H9 (cell line): ENCODE results near the gene FERMT2. TPM values are rescaled to one million over a fixed set of nuclear protein-coding genes. Genes with fewer than 3 reads are reported as not detected.

Experiments used
- DNase-seq: peaks from one replicate; pipeline ENCODE4 v3.0.0-alpha.2; 2017
- H2AFZ ChIP-seq: one replicate; pipeline ENCODE4 v1.6.1; 2013; ENCODE audit warnings: mild to moderate bottlenecking, low read length, control low read depth, moderate library complexity
- H2AK5ac ChIP-seq: 2 replicates; pipeline ENCODE4 v1.6.1; 2013; ENCODE audit warnings: low read length, control low read depth, mixed read lengths; ENCODE audit not compliant: insufficient read length
- H2BK120ac ChIP-seq: one replicate; pipeline ENCODE4 v1.6.1; 2013; ENCODE audit warnings: low read depth, mild to moderate bottlenecking, low read length, control low read depth, inconsistent platforms; ENCODE audit not compliant: poor library complexity, severe bottlenecking
- H2BK12ac ChIP-seq: 2 replicates; pipeline ENCODE4 v1.6.1; 2013; ENCODE audit warnings: low read length, control low read depth, mixed read lengths, low read depth; ENCODE audit not compliant: insufficient read length
- H2BK15ac ChIP-seq: 2 replicates; pipeline ENCODE4 v1.6.1; 2013; ENCODE audit warnings: low read depth, low read length, control low read depth
- H2BK20ac ChIP-seq: one replicate; pipeline ENCODE4 v1.6.1; 2013; ENCODE audit warnings: low read depth, mild to moderate bottlenecking, low read length, control low read depth, inconsistent platforms; ENCODE audit not compliant: poor library complexity, severe bottlenecking
- H2BK5ac ChIP-seq: 2 replicates; pipeline ENCODE4 v1.6.1; 2013; ENCODE audit warnings: low read length, control low read depth, mixed read lengths; ENCODE audit not compliant: insufficient read length
- H3K14ac ChIP-seq: 2 replicates; pipeline ENCODE4 v1.6.1; 2013; ENCODE audit warnings: low read length, control low read depth; ENCODE audit not compliant: insufficient read depth
- H3K18ac ChIP-seq: 2 replicates; pipeline ENCODE4 v1.6.1; 2013; ENCODE audit warnings: low read depth, mild to moderate bottlenecking, mixed read lengths, low read length, control low read depth; ENCODE audit not compliant: insufficient read length
- H3K23ac ChIP-seq: 2 replicates; pipeline ENCODE4 v1.6.1; 2013; ENCODE audit warnings: low read length, control low read depth, mixed read lengths, low read depth; ENCODE audit not compliant: insufficient read length
- H3K23me2 ChIP-seq: 2 replicates; pipeline ENCODE4 v1.6.1; 2013; ENCODE audit warnings: low read depth, mild to moderate bottlenecking, mixed read lengths, low read length, control low read depth; ENCODE audit not compliant: insufficient read length, poor library complexity, severe bottlenecking
- H3K27ac ChIP-seq: 2 replicates; pipeline ENCODE4 v1.5.1; 2013; ENCODE audit warnings: low read length, control low read depth, mixed read lengths, low read depth; ENCODE audit not compliant: insufficient read length
- H3K27me3 ChIP-seq: 2 replicates; pipeline ENCODE4 v1.6.1; 2013; ENCODE audit warnings: low read length, control low read depth, inconsistent platforms; ENCODE audit not compliant: insufficient read depth
- H3K4ac ChIP-seq: 2 replicates; pipeline ENCODE4 v1.6.1; 2013; ENCODE audit warnings: low read depth, mild to moderate bottlenecking, control low read depth, inconsistent platforms, low read length, moderate library complexity
- H3K4me1 ChIP-seq: 2 replicates; pipeline ENCODE4 v1.6.1; 2013; ENCODE audit warnings: low read length, control low read depth, inconsistent platforms; ENCODE audit not compliant: insufficient read depth
- H3K4me2 ChIP-seq: 2 replicates; pipeline ENCODE4 v1.6.1; 2013; ENCODE audit warnings: low read length, control low read depth, mixed read lengths; ENCODE audit not compliant: insufficient read length, insufficient read depth
- H3K56ac ChIP-seq: 2 replicates; pipeline ENCODE4 v1.6.1; 2013; ENCODE audit warnings: low read depth, mild to moderate bottlenecking, mixed read lengths, low read length, control low read depth; ENCODE audit not compliant: insufficient read length
- H3K79me1 ChIP-seq: 2 replicates; pipeline ENCODE4 v1.6.1; 2013; ENCODE audit warnings: low read depth, mild to moderate bottlenecking, moderate library complexity, low read length, control low read depth, inconsistent platforms; ENCODE audit not compliant: insufficient read depth, poor library complexity, severe bottlenecking
- H3K79me2 ChIP-seq: 2 replicates; pipeline ENCODE4 v1.6.1; 2013; ENCODE audit warnings: low read length, control low read depth, inconsistent platforms; ENCODE audit not compliant: insufficient read depth
- H3K9ac ChIP-seq: 2 replicates; pipeline ENCODE4 v1.6.1; 2013; ENCODE audit warnings: low read length, control low read depth, mixed read lengths; ENCODE audit not compliant: insufficient read length; ENCODE audit errors: extremely low read depth
- H3K9me3 ChIP-seq: one replicate; pipeline ENCODE4 v1.6.1; 2013; ENCODE audit warnings: low read depth, low read length, inconsistent platforms; ENCODE audit not compliant: control insufficient read depth
- H3T11ph ChIP-seq: one replicate; pipeline ENCODE4 v1.6.1; 2013; ENCODE audit warnings: mild to moderate bottlenecking, low read length, control low read depth, inconsistent platforms
- H4K20me1 ChIP-seq: one replicate; pipeline ENCODE4 v1.6.1; 2013; ENCODE audit not compliant: control insufficient read depth, insufficient read length, insufficient read depth
- H4K5ac ChIP-seq: 2 replicates; pipeline ENCODE4 v1.6.1; 2013; ENCODE audit warnings: low read depth, mild to moderate bottlenecking, mixed read lengths, low read length, control low read depth; ENCODE audit not compliant: insufficient read length
- H4K8ac ChIP-seq: replicated peaks from 2 replicates; pipeline ENCODE4 v1.6.1; 2013; ENCODE audit warnings: low read length, control low read depth, mixed read lengths, low read depth; ENCODE audit not compliant: insufficient read length
- H4K91ac ChIP-seq: 2 replicates; pipeline ENCODE4 v1.6.1; 2013; ENCODE audit warnings: low read depth, mild to moderate bottlenecking, moderate library complexity, mixed read lengths, low read length, control low read depth; ENCODE audit not compliant: insufficient read length
- H3K27ac Mint-ChIP-seq, 3 experiments: 2 replicates in 2 of 3; 3 replicates in 1 of 3; pipeline ENCODE4 v1.8.0; 2020 to 2021; ENCODE audit warnings: mixed read lengths in 3 of 3, mild to moderate bottlenecking in 1 of 3, moderate library complexity in 1 of 3
- H3K27me3 Mint-ChIP-seq: 2 replicates; pipeline ENCODE4 v1.8.0; 2021; ENCODE audit warnings: low read depth, mild to moderate bottlenecking, moderate library complexity, mixed read lengths
- H3K36me3 Mint-ChIP-seq, 3 experiments: 2 replicates in 2 of 3; 3 replicates in 1 of 3; pipeline ENCODE4 v1.8.0; 2020 to 2021; ENCODE audit warnings: low read depth in 3 of 3, mixed read lengths in 3 of 3; ENCODE audit not compliant: insufficient read depth in 1 of 3
- H3K4me1 Mint-ChIP-seq, 2 experiments: 2 replicates each; pipeline ENCODE4 v1.8.0; 2020; ENCODE audit warnings: mixed read lengths in 2 of 2
- H3K4me3 Mint-ChIP-seq, 2 experiments: 2 replicates in 1 of 2; 3 replicates in 1 of 2; pipeline ENCODE4 v1.8.0; 2020 to 2021; ENCODE audit warnings: mild to moderate bottlenecking in 2 of 2, mixed read lengths in 2 of 2, moderate library complexity in 1 of 2
- H3K9me3 Mint-ChIP-seq, 2 experiments: 2 replicates in 1 of 2; 3 replicates in 1 of 2; pipeline ENCODE4 v1.8.0; 2020; ENCODE audit warnings: mild to moderate bottlenecking in 2 of 2, mixed read lengths in 2 of 2, moderate library complexity in 1 of 2
- WGBS: extraction: QIAGEN DNeasy Blood & Tissue Kit; methylation state at CpG from one replicate; pipeline ENCODE4 v1.1.7; 2013; ENCODE audit warnings: missing lambda C conversion rate, low lambda C conversion rate, mixed read lengths; ENCODE audit not compliant: insufficient read length; ENCODE audit errors: extremely low coverage; 5-methylcytosine and 5-hydroxymethylcytosine counted together
- total RNA-seq: library from RNA; stranded (reverse); gene quantifications from 2 replicates; pipeline ENCODE4 v1.2.1, GENCODE V29; 2021
- TF ChIP-seq, protein P1 (sequence below): fragments of 200-600 bp; sonication (generic); conservative IDR thresholded peaks from 3 replicates; pipeline ENCODE4 v1.8.0; 2021; ENCODE audit warnings: antibody characterized with exemption, mild to moderate bottlenecking

FERMT2 gene
- total RNA-seq, 1 experiment from 2014 or later: 128 TPM

DNA sequence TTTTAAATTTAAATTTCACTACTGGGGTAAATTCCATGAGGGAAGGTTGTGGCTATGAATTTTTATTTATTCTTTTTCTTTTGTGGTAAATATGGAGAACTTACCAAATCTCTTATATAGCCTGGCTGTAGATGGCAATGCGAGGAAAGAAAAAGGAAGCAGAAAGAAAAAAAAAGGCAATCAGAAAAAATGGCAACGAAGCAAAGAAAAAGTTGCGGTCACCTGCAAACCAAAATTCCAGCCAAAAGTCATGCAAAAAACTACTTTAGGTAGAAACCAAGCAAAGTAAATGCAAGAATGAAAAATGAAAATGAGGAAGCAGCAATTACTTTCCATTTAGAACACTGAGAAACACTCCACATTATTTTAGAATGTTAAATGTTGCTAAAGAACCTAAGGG, 89.9 kb downstream of the FERMT2 start:
- TF ChIP-seq, protein P1, sequence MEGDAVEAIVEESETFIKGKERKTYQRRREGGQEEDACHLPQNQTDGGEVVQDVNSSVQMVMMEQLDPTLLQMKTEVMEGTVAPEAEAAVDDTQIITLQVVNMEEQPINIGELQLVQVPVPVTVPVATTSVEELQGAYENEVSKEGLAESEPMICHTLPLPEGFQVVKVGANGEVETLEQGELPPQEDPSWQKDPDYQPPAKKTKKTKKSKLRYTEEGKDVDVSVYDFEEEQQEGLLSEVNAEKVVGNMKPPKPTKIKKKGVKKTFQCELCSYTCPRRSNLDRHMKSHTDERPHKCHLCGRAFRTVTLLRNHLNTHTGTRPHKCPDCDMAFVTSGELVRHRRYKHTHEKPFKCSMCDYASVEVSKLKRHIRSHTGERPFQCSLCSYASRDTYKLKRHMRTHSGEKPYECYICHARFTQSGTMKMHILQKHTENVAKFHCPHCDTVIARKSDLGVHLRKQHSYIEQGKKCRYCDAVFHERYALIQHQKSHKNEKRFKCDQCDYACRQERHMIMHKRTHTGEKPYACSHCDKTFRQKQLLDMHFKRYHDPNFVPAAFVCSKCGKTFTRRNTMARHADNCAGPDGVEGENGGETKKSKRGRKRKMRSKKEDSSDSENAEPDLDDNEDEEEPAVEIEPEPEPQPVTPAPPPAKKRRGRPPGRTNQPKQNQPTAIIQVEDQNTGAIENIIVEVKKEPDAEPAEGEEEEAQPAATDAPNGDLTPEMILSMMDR: no peak
- Histone ChIP-seq H3K9ac (no peak overlapping the region), H2BK12ac (no peak overlapping the region), H3K14ac (no peak overlapping the region), H3K27ac (no peak overlapping the region), H3K4ac (no peak overlapping the region), H3K4me1 (no peaks in the 10 kb centered on the region; the same call in 1 of the 2 replicates), H3K23me2 (no peaks in the 10 kb centered on the region), H2BK5ac (no peak overlapping the region), H3K9me3 (no peaks in the 10 kb centered on the region), H2BK15ac (no peak overlapping the region), H4K91ac (no peak overlapping the region), H2BK20ac (no peak overlapping the region), H3K27me3 (no peaks in the 10 kb centered on the region), H4K5ac (no peak overlapping the region), H3K4me2 (no peak overlapping the region), H3T11ph (no peak overlapping the region), H2AFZ (no peak overlapping the region), H4K20me1 (no peaks in the 10 kb centered on the region), H3K56ac (no peak overlapping the region), H3K23ac (no peak overlapping the region), H4K8ac (no peak overlapping the region), H3K79me1 (no peaks in the 10 kb centered on the region), H3K79me2 (no peaks in the 10 kb centered on the region), H3K18ac (no peak overlapping the region), H2BK120ac (no peak overlapping the region), H2AK5ac (no peak overlapping the region)
- H3K27me3 Mint-ChIP-seq: no peaks in the 10 kb centered on the region
- H3K4me3 Mint-ChIP-seq: no peak overlapping the region
- peaks cover 28 to 73% (median 69%) of the 10 kb centered on the region in 3 experiments for H3K36me3 Mint-ChIP-seq
- no peak for DNase-seq
- H3K9me3 Mint-ChIP-seq: no peaks in the 10 kb centered on the region
- 0 out of 4 replicates have a peak, but pooled peaks cover 0 to 2% of the 10 kb centered on the region in 2 experiments for H3K4me1 Mint-ChIP-seq
- H3K27ac Mint-ChIP-seq: peak overlapping the region in 2 of 3 experiments; percentile 34 to 62; a peak in 1 of 7 replicates
- WGBS: no CpG with 5 or more reads among the region's 3 CpGs
